ENCODE results near the gene PIGU. TPM values are rescaled to one million over a fixed set of nuclear protein-coding genes. Genes with fewer than 3 reads are reported as not detected.

PIGU gene
- total RNA-seq, 2 donors from 2014 or later, result 35.8 to 41.2 TPM

- no peak overlapping the region for H3K4me3 Mint-ChIP-seq
- H3K27ac Mint-ChIP-seq, result no peak overlapping the region
- H3K4me1 ChIP-seq (ENCODE audit: control insufficient read depth, insufficient read depth, low read length), result no peaks in the 10 kb centered on the region
- no peak overlapping the region for H3K4me3 ChIP-seq (ENCODE audit: low read length)
- peaks cover 28% of the 10 kb centered on the region for H3K36me3 Mint-ChIP-seq (ENCODE audit: low read depth)
- H3K9ac ChIP-seq (ENCODE audit: extremely low read depth, low read length, poor library complexity, severe bottlenecking), result no peak overlapping the region
- no peaks in the 10 kb centered on the region for H3K9me3 ChIP-seq (ENCODE audit: control insufficient read depth, low read length)
- TF ChIP-seq, protein P1, sequence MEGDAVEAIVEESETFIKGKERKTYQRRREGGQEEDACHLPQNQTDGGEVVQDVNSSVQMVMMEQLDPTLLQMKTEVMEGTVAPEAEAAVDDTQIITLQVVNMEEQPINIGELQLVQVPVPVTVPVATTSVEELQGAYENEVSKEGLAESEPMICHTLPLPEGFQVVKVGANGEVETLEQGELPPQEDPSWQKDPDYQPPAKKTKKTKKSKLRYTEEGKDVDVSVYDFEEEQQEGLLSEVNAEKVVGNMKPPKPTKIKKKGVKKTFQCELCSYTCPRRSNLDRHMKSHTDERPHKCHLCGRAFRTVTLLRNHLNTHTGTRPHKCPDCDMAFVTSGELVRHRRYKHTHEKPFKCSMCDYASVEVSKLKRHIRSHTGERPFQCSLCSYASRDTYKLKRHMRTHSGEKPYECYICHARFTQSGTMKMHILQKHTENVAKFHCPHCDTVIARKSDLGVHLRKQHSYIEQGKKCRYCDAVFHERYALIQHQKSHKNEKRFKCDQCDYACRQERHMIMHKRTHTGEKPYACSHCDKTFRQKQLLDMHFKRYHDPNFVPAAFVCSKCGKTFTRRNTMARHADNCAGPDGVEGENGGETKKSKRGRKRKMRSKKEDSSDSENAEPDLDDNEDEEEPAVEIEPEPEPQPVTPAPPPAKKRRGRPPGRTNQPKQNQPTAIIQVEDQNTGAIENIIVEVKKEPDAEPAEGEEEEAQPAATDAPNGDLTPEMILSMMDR (conservative IDR thresholded peaks at IDR 0.05), result no peak
- no peaks in the 10 kb centered on the region for H3K27me3 Mint-ChIP-seq (ENCODE audit: insufficient read depth)
- no peaks in the 10 kb centered on the region for H3K4me1 Mint-ChIP-seq
- H3K36me3 ChIP-seq (ENCODE audit: control insufficient read depth, insufficient read depth, low read length), result peaks cover 12% of the 10 kb centered on the region
- H3K27ac ChIP-seq (ENCODE audit: low read depth, low read length), result no peak overlapping the region
- H3K9me3 Mint-ChIP-seq, result no peaks in the 10 kb centered on the region
- DNase-seq, result no peak
- no peaks in the 10 kb centered on the region for H3K27me3 ChIP-seq (ENCODE audit: control insufficient read depth, insufficient read depth, low read length, poor library complexity, severe bottlenecking)
- 95 to 100% methylated on average over 1 to 2 of the region's 2 CpGs for WGBS, 2 experiments (ENCODE audit: insufficient coverage in 1 of 2, insufficient read length in 1 of 2)
Observed at GRCh38 chr20:34578025-34578424, 98.9 kb downstream of the PIGU start.

DNA sequence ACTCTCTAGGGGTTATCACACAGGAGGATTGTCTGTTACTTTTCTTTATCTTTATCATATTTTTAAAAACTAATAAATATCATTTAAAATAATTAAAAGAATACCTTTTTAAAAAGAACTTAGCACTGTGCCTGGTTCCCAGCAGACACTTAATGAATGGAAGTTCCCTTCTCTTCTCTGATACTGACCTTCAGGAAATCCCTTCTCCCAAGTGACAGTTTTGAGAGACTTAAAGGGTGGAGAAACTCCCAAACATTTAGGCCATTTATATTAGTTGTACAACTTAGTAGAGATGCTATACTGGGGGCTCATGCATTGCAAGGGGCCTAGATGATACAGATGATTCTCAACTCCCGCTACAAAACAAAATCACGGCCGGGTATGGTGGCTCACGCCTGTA is 99.8 kb downstream of the PIGU start:
- TF ChIP-seq, protein P1 (conservative IDR thresholded peaks at IDR 0.05), result no peak
- 93% methylated on average over 4 of the region's 4 CpGs for WGBS, 2 experiments (ENCODE audit: insufficient coverage in 1 of 2, insufficient read length in 1 of 2)
- H3K27me3 ChIP-seq (ENCODE audit: control insufficient read depth, insufficient read depth, low read length, poor library complexity, severe bottlenecking), result no peaks in the 10 kb centered on the region
- peaks cover 26% of the 10 kb centered on the region for H3K36me3 Mint-ChIP-seq (ENCODE audit: low read depth)
- no peaks in the 10 kb centered on the region for H3K4me1 ChIP-seq (ENCODE audit: control insufficient read depth, insufficient read depth, low read length)
- H3K9me3 Mint-ChIP-seq, result no peaks in the 10 kb centered on the region
- no peaks in the 10 kb centered on the region for H3K27me3 Mint-ChIP-seq (ENCODE audit: insufficient read depth)
- peaks cover 12% of the 10 kb centered on the region for H3K36me3 ChIP-seq (ENCODE audit: control insufficient read depth, insufficient read depth, low read length)
- no peaks in the 10 kb centered on the region for H3K4me1 Mint-ChIP-seq
- H3K27ac ChIP-seq (ENCODE audit: low read depth, low read length), result no peak overlapping the region
- H3K9ac ChIP-seq (ENCODE audit: extremely low read depth, low read length, poor library complexity, severe bottlenecking), result no peak overlapping the region
- H3K9me3 ChIP-seq (ENCODE audit: control insufficient read depth, low read length), result no peaks in the 10 kb centered on the region
- no peak overlapping the region for H3K4me3 Mint-ChIP-seq
- DNase-seq, result no peak
- no peak overlapping the region for H3K4me3 ChIP-seq (ENCODE audit: low read length)
- no peak overlapping the region for H3K27ac Mint-ChIP-seq

DNA sequence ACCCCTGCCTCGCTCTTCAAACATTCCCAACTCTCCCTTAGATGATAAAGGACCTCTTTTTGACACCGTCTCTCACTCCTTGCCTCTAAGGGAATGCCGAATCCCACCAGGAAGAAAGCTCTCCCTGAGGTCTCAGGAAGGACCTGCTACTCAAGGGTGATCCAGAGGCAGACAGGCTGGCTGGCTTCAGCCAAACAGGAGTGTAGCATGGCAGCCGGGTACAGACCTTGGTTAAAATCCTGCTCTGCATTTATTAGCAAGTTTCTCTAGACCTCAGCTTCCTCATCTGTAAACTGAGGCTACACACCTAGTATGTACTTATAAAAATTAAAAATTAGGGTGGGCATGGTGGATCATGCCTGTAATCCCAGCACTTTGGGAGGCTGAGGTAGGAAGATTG is 101.1 kb downstream of the PIGU start:
- Histone ChIP-seq H3K27me3 (ENCODE audit: control insufficient read depth, insufficient read depth, low read length, poor library complexity, severe bottlenecking) (no peaks in the 10 kb centered on the region), H3K9ac (ENCODE audit: extremely low read depth, low read length, poor library complexity, severe bottlenecking) (no peak overlapping the region), H3K4me1 (ENCODE audit: control insufficient read depth, insufficient read depth, low read length) (no peaks in the 10 kb centered on the region), H3K36me3 (ENCODE audit: control insufficient read depth, insufficient read depth, low read length) (peaks cover 5% of the 10 kb centered on the region), H3K9me3 (ENCODE audit: control insufficient read depth, low read length) (no peaks in the 10 kb centered on the region), H3K27ac (ENCODE audit: low read depth, low read length) (no peak overlapping the region), H3K4me3 (ENCODE audit: low read length) (no peak overlapping the region)
- TF ChIP-seq, protein P1 (conservative IDR thresholded peaks at IDR 0.05), result no peak
- no peak overlapping the region for H3K27ac Mint-ChIP-seq
- H3K36me3 Mint-ChIP-seq (ENCODE audit: low read depth), result peaks cover 23% of the 10 kb centered on the region
- no peaks in the 10 kb centered on the region for H3K27me3 Mint-ChIP-seq (ENCODE audit: insufficient read depth)
- H3K9me3 Mint-ChIP-seq, result no peaks in the 10 kb centered on the region
- DNase-seq, result no peak
- peaks cover 4% of the 10 kb centered on the region for H3K4me1 Mint-ChIP-seq
- H3K4me3 Mint-ChIP-seq, result no peak overlapping the region
- WGBS, 2 experiments (ENCODE audit: insufficient coverage in 1 of 2, insufficient read length in 1 of 2), result 80 to 89% methylated on average over 2 to 4 of the region's 4 CpGs

Data from endodermal cell (in vitro differentiated cells).